ENCODE results near the gene ADD1. TPM values are rescaled to one million over a fixed set of nuclear protein-coding genes. Genes with fewer than 3 reads are reported as not detected.

ADD1 gene
- total and polyA plus RNA-seq, 8 donors = 70.9 to 160 (median 92.0) TPM

- Histone ChIP-seq H3K36me3 (no peaks in the 10 kb centered on the region), H3K4me3 (no peak overlapping the region), H3K4me1 (peaks cover 21 to 59% (median 31%) of the 10 kb centered on the region in 3 donors), H3K9me3 (no peaks in the 10 kb centered on the region), H3K27me3 (no peaks in the 10 kb centered on the region), H3K27ac (no peak overlapping the region)
- peak in 3 of 6 donors; percentile 20 to 65 (median 54) for DNase-seq
- TF ChIP-seq CTCF (IDR thresholded peaks at IDR 0.05) = no peak
- no peak for ATAC-seq
- WGBS, 2 donors = 92 to 94% methylated on average over 20 of the region's 20 CpGs
- FAIRE-seq = no peak
- intact Hi-C loops (cut with DNase I) = no loop called here
These were observed 39.8 kb upstream of the ADD1 start for GRCh38 chr4:2803624-2804448.

DNA sequence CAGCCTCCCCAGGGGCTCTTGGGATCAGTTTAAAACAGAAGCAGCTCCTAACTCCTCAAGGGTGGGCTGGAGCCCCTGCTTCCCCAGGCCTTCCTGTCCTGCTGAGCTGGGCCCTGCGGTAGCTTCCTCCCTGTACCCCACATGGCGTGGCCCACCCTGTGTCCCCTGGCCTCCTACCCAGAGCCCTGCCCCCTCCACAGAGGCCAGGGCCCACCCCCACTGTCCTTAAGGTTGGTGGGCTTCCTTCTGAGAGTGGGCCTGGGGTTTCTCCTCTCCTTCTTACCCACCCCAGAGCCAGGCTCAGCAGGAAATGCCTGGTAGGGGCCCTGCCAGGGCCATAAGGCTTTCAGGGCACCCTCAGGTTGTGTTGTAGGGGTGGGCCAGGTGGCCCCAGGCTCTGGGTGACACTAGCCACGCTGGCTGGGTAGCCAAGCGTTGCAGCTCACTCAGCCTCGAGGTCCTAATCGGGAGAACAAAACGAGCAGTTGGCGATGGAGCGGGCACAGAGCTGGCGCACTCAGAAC is 39.1 kb upstream of the ADD1 start:
- ATAC-seq = no peak
- no peaks in the 10 kb centered on the region for H3K9me3 ChIP-seq
- no peak for FAIRE-seq
- no peak overlapping the region for H3K4me3 ChIP-seq
- intact Hi-C loops (cut with DNase I) = no loop called here
- TF ChIP-seq CTCF (IDR thresholded peaks at IDR 0.05) = no peak
- no peak overlapping the region for H3K27ac ChIP-seq
- no peaks in the 10 kb centered on the region for H3K36me3 ChIP-seq
- DNase-seq = peak in 1 of 6 donors; percentile 51
- H3K4me1 ChIP-seq = peaks cover 21 to 53% (median 31%) of the 10 kb centered on the region in 3 donors
- WGBS, 2 donors = 89 to 94% methylated on average over 10 of the region's 10 CpGs
- H3K27me3 ChIP-seq = no peaks in the 10 kb centered on the region

DNA sequence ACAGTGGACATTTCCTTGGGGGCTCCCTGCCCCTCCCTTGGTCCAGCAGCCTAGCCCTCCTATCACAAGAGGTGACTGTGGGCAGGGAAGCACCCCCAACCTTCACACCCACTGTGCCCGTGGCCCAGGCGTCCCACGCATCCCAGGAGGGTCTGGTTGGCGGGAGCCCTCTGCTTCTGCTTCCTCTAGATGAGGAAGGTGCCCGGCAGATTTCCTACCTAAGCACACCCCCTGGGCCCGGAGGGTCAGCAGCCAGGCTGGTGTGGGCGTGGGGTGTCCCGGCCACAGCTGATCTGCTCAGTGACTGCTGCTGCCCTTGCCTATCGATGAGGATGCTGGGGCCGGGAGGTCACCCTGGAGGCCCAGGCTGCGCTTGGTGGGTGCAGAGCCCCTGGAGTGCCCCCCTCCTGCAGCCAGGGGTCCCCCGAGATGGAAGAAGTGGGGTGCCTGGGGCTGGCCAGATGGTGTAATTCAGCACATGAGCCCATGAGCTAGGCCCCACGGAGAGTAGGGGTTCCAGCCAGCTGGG is 38.6 kb upstream of the ADD1 start:
- no peaks in the 10 kb centered on the region for H3K36me3 ChIP-seq
- H3K9me3 ChIP-seq = no peaks in the 10 kb centered on the region
- no peak overlapping the region for H3K4me3 ChIP-seq
- no peak for ATAC-seq
- 84 to 89% methylated on average over 13 of the region's 13 CpGs for WGBS, 2 donors
- no peak for FAIRE-seq
- DNase-seq = peak in 3 of 6 donors; percentile 26 to 77 (median 54)
- peak overlapping the region in 2 of 4 donors; percentile 28 to 40 for H3K27ac ChIP-seq
- H3K27me3 ChIP-seq = no peaks in the 10 kb centered on the region
- no peak for TF ChIP-seq CTCF (IDR thresholded peaks at IDR 0.05)
- intact Hi-C loops (cut with DNase I) = no loop called here
- peaks cover 21 to 47% (median 30%) of the 10 kb centered on the region in 3 donors for H3K4me1 ChIP-seq

DNA sequence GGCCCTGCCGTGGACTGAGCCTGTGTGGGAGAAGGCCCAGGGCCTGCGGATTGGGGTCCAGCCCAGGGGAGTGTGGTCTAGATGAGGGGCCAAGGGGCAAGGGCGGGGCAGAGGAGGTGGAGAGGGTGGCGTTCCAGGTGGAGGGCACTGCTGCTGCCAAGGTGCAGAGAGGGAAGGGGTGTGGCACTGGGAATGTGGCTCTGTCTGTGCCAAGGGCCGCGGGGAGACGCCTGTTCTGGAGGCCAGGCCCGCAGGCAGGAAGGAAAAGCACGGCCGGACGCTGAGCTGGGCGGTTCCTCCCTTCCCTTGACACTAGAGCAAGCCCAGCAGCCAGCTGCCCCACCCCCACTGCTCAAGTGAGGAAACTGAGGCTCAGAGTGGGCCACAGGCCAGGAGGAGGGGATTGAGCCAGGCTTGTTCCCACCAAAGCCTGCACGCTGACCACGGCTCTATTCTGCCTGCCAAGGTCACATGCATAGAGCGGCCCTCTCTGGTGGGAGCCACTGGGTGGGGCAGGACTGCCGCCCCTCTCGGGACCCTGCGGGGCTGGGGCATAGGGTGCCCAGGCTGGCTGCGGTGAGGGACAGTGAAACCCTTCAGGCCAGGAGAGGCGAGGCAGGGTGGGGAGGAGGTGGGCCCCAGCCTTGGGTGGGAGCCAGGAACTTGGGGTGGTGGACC is 37.8 kb upstream of the ADD1 start:
- H3K36me3 ChIP-seq = no peaks in the 10 kb centered on the region
- WGBS, 2 donors = 24 to 34% methylated on average over 20 of the region's 20 CpGs
- no peak for TF ChIP-seq CTCF (IDR thresholded peaks at IDR 0.05)
- H3K4me3 ChIP-seq = no peak overlapping the region
- ATAC-seq = peak; percentile 68 to 85 (median 78)
- peak; percentile 72 to 90 (median 78) for DNase-seq
- H3K27me3 ChIP-seq = no peaks in the 10 kb centered on the region
- peaks cover 21 to 39% (median 22%) of the 10 kb centered on the region in 3 donors for H3K4me1 ChIP-seq
- FAIRE-seq = no peak
- intact Hi-C loops (cut with DNase I) = no loop called here
- H3K9me3 ChIP-seq = no peaks in the 10 kb centered on the region
- peak overlapping the region in 3 of 4 donors; percentile 1 to 40 (median 28) for H3K27ac ChIP-seq
